Activated CD8-positive, alpha-beta memory T cell treated with anti-CD3 and anti-CD28 coated beads for 4 hours (primary cell): ENCODE data around the gene PSMB11.

Experiments used
- DNase-seq, 2 donors: peaks; one replicate each; pipeline ENCODE4 v3.0.0-alpha.2; 2020; ENCODE audit warnings: low read depth in 2 of 2

The PSMB11 gene

DNA sequence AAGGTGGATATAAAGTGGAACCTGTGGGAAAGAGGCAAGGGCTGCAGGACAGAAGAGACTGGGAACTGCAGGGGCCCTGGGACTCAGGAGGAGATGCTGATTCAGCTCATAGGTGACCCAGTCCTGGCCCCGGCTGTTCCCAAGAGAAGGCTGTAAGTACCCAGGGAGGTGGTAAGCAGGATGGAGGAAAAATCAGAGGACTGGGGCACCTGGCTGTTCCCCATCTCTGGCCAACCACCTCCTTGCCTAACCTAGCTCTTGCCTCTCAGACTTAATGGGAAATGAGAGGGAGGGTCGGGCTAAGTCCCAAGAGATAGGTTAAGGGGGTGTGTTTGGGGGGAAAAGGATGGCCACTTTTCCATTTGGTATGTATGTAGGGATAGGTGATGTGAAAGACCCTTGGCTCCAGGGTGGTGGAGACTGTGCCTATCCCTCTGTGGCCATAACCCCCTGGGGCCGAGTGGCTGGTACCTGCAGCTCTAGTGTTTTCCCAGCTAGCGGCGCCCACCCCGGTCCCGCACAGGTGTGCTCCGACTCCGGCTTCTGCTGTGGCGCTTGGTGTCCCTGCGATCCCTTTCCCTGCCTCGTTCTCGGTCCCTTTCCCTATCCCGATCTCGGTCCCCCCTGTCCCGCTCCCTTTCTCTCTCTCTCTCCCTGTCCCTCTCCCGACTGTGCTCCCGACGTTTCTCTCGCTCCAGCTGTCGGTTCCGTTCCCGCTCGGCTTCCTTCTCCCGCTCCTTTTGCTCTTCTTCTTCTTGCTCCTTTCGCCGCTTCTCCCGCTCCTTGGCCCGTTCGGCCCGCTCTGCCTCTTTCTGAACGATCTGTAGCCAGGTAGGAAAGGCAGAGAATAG is 16.9 kb downstream of the PSMB11 start:
- DNase-seq, result no peak

GRCh38 chr14:23060536-23061260 is 18.7 kb downstream of the PSMB11 start:
- DNase-seq, result no peak

- no peak for DNase-seq
These were observed 20.0 kb downstream of the PSMB11 start for GRCh38 chr14:23062002-23062401.

DNA sequence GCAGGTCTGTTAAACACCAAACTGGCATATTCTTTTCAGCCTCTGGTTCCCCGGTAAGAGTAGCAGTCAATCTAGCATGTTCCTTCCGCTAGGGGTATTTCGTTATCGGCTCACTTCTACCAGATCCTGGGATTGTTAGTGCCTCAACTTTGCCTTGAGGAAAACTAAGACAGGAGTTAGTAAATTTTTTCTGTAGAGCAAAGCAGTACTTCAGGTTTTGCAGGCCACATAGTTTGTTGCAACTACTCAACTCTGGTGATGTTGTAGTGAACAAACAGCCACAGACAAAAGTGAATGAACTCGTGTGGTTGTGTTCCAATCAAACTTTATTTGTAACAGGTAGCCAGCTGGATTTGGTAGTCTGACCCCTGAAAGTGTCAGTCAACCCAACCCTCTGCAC is 21.6 kb downstream of the PSMB11 start:
- no peak for DNase-seq

DNA sequence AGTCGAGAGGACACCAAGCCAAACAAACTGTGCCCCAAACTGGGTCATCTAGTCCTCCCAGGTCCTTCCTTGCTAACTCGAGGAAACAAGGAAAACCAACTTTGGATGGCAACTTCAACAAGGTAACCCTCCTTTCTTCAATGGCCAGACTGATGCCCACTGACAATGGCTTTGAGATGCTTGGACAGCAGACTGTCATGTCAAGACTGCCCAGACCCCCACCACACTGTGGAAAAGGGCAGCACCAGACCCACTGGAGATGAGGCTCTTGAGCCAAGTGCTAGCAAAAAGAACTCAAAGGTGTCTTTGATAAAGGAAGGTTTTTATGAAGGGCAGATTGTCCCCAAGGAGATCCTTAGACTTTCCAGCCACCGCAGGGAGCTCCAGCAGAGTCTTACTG is 24.4 kb downstream of the PSMB11 start:
- DNase-seq, result no peak

DNA sequence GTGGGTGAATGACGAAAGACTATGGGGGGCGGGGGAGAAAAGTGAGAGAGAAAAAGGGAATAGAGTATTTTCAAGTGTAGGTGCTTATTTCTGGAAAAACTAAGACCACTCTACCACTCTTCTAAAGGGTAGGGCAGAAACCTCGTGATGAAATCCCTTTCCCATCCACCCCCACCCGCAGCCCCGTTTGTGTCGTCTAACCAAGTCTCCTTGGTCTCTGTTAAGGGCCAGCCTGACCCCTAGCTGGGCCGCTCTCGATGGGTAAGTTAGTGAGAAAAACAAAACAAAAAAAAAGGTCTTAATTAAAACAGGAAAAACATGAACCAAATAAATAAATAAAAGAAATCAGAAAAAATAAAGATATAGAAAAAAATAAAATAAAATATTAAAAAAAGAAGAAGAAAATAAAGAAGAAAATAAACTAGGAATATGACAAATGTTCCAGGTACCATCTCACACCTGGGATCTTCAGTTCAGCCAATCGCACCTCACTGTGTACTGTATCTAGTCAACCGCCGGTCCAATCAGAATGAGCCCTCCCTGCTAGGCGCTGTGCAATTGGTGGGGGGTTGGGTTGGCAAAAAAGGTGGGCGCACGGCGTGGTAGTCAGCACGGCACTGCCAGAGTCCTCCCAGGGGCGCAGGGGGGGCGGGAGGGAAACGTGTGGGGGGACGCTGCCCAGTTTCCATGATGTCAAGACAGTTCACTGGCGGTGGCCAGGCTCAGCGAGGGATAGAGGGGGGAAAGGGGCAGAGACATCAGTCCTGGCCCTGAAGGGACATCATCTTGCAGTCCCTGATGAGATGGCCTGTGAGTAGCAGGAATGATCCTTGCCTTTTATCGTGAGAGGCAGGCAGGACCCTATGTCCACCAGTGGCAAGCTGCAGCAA is 25.1 kb downstream of the PSMB11 start:
- DNase-seq, result no peak

DNA sequence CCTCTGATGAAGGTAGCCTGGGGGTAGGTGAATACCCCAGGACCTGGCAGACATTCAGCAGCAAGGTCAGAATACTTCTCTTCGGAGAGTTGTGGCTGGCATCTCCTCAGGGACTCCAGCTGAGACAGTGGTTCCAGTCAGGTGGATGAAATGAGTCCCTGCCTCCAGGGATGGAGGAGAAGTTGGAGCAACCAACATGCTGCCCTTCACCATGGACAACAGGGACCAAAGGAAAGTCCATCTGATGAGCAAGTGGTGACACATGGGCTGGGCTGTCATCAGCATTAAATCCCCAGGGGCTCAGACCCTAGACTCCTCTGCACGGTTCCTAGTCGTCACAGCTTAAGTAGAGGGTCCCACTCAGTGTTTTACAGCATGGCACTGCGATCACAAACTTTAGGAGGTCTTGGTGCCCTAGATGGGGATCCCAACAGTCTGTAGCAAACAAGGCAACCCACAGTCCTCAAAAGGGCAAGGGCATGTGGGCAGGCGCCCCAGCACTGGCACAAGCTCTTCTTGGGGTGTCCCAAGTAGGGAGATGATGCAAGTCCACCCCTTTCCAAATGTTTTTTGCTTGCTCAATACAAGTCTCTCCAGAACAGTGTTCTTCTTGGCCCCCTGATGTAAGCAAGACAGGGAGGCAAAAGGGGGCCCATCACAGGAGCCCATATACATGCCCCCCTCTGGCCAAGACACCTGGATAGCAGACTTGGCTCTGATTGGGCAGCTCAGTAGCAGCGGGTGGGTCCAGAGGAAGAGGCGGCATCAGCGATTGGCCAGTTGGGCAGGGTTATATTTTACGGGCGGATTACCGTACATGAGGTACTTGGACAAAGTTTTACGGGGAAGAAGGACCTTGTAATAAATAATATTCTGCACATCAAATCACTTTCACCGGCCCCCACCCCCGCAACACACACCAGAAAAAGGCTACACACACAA is 26.1 kb downstream of the PSMB11 start:
- DNase-seq, result no peak

- peak in 1 of 2 donors; percentile 49 for DNase-seq
These were observed 26.9 kb downstream of the PSMB11 start for GRCh38 chr14:23068789-23069412.

- DNase-seq, result no peak
These were observed 27.4 kb downstream of the PSMB11 start for GRCh38 chr14:23069413-23069806.

GRCh38 chr14:23070262-23071129 is 28.5 kb downstream of the PSMB11 start:
- DNase-seq, result no peak

DNA sequence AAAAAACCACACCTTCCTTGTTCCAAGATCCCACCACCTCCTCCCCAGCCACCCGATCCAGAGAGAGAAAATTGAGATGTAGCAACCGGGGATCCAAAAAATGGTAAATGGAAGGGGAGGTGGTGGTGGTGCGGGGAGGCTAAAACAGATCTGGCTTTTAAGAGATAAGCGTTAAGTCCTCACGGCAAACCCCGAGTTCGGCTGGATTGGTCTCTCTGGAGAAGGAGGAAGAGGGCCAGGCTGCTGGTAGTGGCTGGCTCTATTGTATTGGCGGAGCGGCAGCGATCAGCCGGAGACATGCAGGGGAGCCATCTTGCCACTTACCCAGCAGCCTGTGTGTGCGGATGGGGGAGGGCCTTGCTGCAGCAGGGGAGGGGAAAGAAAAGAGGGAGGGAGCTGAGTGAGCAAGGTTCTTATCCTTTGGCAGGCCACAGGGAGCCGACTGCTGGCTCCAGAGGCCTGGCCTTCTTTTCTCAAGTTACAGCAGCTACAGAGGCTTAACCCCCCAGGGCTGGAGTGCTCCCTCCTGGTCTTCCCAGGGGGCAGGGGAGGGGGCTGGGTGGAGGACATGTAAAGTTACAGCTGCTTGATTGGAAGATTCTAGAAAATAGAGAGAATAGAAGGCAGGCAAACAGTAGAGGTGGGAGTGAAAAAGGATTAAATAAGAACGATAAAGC is 29.4 kb downstream of the PSMB11 start:
- peak in 1 of 2 donors; percentile 53 for DNase-seq

DNA sequence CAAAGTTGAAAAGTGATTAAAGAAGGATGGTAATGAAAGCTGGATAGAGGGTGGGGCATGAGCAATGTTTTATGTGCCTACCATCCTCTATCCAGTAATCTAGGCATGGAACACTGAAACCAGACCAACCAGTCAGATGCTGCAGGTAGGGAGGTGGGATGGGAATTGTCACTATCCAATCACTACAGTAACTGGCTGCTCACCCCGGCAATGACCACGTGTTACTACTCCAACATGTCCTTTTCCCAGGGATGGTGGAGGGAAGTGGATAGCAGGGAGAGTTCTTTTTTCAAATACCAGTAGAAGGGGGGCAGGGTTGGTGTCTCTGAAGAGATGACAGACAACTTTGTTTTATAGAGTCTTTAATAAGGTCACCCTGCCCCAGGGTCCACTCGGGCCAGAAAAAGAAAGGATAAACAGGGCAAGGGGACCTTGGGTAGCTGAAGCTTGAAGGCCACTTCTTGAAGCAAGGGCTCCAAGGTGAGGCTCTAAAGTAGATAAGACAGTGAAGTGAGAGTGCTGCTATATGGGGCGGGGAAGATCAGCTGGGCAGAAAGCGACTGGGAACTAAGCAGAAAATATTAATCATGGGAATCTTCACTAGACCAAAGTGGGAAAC is 30.0 kb downstream of the PSMB11 start:
- no peak for DNase-seq

DNA sequence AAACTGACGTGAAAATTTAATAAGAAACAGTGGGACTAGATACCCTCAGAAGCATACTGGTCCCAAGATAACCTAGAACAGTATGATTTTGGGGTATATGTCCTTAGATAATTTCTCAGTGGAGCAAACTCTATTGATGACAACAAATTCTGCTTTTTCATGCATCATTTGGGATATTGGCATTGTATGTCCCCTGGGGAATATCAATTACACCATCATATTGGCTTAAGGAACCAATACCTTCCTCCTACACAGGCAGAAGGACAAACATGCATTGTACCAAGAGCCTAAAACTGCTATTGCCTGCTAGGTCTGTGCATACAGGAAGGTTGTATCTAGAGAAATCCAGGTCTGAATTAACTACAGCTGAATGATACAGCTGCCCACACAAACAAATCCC is 32.9 kb downstream of the PSMB11 start:
- no peak for DNase-seq

GRCh38 chr14:23076785-23077408 is 34.9 kb downstream of the PSMB11 start:
- no peak for DNase-seq

GRCh38 chr14:23077962-23078361 is 36.0 kb downstream of the PSMB11 start:
- DNase-seq, result no peak

- no peak for DNase-seq
These were observed 36.7 kb downstream of the PSMB11 start for GRCh38 chr14:23078692-23079116.

DNA sequence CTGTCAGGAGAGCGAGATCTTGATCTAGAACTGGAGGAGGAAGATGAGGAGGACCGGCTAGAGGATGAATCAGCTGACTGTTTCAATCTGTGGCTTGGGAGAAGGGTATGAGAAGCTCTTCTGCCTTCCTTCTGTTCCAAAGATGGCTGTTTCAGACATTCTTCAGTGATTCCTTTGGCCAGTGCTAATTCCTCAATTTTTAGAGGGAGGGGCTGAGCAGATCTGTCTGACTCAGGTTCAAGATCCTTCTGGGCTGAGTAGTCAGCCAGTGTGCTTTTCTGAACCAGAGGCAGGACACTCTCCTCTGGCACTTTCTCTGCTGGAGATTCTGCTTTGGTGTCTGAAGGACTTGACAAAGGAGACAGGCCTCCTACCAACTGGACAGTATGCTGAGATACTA is 37.7 kb downstream of the PSMB11 start:
- DNase-seq, result no peak

- no peak for DNase-seq
These were observed 38.5 kb downstream of the PSMB11 start for GRCh38 chr14:23080474-23080873.
